HG02678 (cell line): Measurements from ENCODE around the gene PDE3A.

Source experiments
- ATAC-seq: cut with Tn5 transposase; IDR thresholded peaks from one replicate; pipeline ENCODE4 v1.9.1; 2021; ENCODE audit warnings: mild to moderate bottlenecking, moderate library complexity; ENCODE audit not compliant: unreplicated experiment

Gene PDE3A

DNA sequence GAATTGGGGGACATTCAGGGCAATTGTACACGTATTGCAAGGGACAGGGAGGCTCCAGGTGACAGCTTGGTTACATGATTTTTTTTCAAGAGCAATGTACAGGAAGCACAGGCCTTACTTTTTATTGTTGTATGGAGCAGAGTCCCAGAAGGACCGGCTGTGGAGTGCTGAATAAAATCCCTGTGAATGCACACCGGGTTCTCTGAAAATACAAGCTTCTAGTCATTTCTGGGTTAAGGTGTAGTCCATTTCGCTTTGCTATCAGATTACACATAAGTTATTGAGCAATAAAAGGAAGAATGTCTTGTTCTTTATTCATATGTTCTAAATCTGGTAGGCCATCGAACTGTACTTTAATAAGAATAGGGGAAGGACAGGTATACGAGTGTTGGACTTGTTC lies 52.2 kb downstream of the PDE3A start:
- no peak for ATAC-seq

GRCh38 chr12:20421421-20421820 lies 53.1 kb downstream of the PDE3A start:
- ATAC-seq = no peak

DNA sequence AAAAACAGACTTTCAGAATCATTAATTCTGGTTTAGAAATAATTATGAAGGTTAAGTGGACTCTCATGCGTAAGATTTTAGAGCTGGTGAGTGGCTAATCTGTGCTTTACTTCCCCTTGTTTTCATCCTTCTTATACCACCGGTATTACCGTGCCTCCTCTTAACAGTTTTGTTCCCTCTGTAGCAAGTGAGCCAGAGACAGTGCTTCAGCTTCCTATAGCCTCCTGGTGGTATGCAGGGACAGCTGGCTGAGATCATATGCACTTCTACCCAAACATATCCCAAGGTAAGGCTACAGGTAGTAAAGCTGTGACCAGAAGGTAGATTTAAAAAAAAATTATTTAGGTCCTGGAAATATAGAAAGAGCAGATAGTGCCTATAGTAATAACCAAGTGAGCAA lies 55.2 kb downstream of the PDE3A start:
- ATAC-seq = no peak

DNA sequence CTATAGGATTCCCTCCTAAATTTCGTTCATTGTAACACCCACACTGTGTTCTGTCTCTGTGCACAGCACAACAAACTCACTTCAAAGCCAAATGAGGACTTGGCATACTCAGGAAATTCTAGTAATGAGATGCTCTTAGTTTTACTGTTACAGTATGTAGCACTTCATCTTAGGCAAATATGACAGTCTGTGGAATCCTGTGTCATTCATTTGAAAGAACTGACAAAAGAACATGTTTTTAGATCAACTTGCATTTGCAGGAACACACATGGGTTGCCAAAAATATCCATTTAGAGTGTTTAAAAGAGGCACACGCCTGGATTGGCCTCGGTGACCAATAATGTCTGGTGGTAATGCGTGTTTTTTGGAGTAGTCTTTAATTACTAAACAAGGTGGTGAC lies 56.5 kb downstream of the PDE3A start:
- no peak for ATAC-seq

GRCh38 chr12:20426191-20426590 lies 57.9 kb downstream of the PDE3A start:
- no peak for ATAC-seq

GRCh38 chr12:20426957-20427356 lies 58.6 kb downstream of the PDE3A start:
- no peak for ATAC-seq

DNA sequence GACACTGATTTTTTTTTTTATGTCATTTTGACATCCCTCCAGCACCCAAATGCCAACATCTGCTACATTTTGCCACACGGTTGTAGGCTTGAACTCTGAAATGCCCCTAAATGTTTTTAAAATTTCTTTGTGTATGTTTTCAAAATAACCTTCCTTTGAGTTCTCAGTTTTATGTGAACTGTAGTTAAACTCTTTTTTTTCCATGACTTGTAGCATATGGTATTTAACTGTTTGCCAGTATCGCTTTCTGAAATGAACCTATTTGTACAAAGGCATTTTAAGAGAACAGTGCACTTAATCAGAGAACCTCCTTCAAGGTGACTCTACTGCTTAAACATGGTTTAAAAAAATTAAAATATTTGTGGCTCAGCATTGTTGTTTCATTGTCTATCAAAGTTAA lies 61.5 kb downstream of the PDE3A start:
- no peak for ATAC-seq

GRCh38 chr12:20432290-20432689 lies 64.0 kb downstream of the PDE3A start:
- no peak for ATAC-seq

DNA sequence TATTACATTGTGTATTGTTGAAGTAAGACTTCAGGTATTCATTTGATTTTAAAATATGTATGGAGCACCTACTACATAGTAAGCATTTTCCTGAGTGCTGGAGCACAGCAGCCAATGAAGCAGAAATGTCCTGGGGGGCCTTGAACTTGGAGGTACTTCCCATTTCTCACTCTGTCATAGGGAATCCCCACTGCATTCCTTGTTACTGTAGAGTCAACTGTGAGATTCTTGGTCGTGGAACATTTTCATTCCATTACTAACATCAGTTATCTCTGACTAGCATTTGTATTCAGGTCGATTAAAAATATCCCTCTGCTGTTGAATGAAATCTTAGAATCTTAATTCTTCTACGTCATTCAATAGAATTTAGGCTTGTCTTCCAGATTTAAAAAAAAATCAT lies 66.7 kb downstream of the PDE3A start:
- ATAC-seq = no peak

- no peak for ATAC-seq
Measured at GRCh38 chr12:20436316-20436715, 68.0 kb downstream of the PDE3A start.

- ATAC-seq = no peak
Measured at GRCh38 chr12:20438299-20438779, 70.0 kb downstream of the PDE3A start.

DNA sequence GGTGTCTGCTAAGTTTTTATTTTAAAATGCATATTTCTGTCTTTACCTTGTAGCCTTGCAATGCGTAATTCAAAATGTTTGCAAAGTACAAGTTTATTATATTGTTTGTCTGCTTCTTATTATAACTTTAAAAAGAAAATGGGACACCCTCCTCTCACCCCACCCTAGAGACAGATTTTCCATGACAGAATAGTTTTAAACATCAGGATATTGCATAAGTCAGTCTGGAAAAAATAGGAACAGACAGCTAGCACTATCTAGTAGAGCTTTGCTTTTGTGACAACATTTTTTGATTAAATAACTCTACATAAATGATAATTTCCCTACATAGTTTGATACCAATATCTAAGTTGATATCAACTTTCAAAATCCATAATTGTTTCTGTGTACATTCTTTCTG lies 71.3 kb downstream of the PDE3A start:
- ATAC-seq = no peak

DNA sequence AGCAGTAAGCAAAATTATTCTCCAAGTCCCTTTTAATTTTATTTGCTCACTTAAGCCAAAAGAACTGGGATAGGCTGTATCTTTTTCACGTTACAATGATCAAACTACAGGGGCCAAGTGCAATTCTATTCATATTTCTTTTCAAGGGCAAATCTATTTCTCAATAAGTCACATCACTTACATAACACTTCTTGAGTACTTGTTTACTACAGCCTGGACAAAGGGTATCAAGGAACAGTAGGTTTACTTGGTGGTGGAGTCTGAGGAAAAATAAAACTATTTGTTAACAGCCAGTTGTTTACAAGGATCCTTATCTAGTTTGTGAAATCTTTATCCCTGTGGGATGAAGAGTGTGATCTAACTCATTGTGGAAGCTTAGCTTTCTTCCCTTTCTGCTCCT lies 72.1 kb downstream of the PDE3A start:
- no peak for ATAC-seq

DNA sequence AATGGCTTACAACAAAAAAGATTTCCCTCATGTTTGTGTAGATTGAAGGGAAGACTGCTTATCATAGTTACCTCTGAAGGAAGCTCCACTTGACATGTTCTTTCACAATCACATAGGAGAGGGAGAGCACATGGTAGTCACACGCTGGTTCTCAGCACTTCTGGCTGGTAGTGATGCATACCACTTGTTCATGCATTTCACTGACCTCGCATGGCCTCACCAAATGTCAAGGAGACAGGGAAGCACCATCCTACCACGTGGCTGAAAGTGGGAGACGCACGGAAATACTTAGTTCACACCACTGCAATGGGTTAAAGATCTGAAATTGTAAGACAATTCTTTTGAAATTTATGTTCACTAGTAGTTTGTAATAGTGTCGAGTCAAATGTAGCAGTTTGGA lies 74.0 kb downstream of the PDE3A start:
- no peak for ATAC-seq

- ATAC-seq = no peak
Measured at GRCh38 chr12:20443255-20443654, 74.9 kb downstream of the PDE3A start.

GRCh38 chr12:20443792-20444191 lies 75.5 kb downstream of the PDE3A start:
- no peak for ATAC-seq

- ATAC-seq = no peak
Measured at GRCh38 chr12:20444595-20445170, 76.3 kb downstream of the PDE3A start.

DNA sequence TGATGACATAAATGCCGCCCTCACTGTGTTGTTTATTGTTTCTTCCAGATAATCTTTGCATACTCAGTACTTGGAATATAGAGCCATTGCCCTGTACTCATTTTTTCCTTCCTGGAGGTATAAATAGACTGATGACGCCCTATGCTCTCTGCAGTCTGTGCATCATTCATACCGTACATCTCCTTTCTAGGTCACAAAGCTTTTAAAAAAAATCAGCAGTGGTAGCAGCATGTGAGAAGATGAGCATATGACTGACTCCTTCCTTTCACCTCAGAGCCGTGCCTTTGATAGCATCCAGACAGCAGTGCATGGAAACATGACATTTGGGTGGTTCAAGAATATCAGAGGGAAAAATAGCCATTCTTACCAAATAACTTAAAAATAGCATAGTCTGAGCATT lies 77.3 kb downstream of the PDE3A start:
- no peak for ATAC-seq

- ATAC-seq = no peak
Measured at GRCh38 chr12:20446836-20447235, 78.5 kb downstream of the PDE3A start.

DNA sequence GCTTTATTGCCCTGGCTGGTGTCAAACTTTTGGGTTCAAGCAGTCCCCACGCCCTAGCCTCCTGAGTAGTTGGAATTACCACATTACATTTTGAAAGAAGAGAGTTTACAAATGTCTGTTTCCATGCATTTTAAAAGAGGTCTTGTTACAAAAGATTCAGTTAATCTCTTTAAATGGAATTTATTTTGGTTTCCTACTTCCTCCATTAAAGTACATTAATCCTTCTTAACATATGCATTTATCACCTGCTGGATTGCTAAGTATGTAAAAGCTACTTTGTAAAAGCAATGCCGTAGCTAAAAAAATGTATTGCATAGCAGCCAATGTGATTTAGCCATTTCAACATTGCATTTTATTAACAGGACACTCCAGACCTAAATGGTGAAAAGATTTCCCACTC lies 80.4 kb downstream of the PDE3A start:
- no peak for ATAC-seq

GRCh38 chr12:20450591-20451180 lies 82.3 kb downstream of the PDE3A start:
- no peak for ATAC-seq

DNA sequence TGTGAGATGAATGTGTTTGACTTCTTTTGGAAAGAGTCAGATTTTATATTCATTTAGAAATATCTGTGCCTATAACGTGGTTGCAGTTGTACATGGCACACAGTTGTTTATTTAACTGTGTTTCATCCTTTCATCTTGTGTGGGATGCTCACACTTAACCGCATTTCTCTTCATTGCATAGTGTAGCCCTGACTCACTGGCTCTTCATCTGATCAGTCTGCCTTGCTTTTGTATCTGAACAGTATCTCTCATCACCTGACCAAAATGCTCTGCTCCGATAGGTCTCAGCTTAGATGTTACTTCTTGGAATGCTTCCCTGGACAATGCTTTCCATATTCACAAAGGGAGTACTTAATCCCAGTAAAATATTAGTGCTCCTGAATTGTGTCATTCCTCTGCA lies 83.4 kb downstream of the PDE3A start:
- no peak for ATAC-seq

DNA sequence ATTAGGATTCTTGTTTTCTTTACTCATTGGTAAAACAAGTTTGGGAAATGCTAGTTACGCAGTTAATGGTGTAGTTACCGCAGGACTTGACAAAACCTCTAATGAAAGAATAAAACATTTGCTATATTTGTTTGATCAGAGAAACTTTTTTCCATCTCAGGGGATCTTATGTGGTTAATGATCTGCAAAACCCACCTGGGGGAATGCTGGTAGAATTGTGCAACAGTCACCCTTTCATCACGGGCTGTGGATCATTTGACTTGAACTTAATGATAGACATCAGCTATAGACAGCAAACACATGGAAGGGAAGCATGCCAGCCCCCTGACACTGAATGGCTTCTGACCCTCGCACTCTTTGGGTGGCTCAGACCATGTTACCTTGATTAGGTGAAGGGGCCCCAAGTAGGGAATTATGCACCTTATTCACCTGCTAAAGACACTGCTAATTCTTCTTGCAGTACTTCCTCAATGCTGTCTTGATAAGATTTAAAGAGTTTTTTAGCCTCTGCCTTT lies 84.2 kb downstream of the PDE3A start:
- ATAC-seq = no peak
